GM19238 (cell line): ENCODE data around the gene SPATA6L.

Experiments used
- DNase-seq: peaks from one replicate; pipeline ENCODE4 v3.0.0; 2011; ENCODE audit warnings: low spot score; ENCODE audit not compliant: insufficient read length

The SPATA6L gene, protein sequence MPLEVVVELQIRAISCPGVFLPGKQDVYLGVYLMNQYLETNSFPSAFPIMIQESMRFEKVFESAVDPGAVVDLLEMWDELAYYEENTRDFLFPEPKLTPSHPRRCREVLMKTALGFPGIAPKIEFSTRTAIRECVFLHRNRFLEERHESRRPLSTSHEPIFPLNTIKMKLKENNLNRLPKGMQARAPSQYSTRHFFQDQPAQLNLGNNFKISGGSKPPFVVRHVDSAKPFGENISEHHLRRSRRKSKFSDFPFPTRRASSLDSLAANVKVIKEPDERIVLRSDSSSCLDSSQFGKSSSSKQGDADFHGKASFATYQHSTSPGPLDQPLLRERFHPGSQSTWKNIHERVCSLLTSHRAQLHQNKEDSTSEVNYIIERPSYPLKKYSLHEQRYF

DNA sequence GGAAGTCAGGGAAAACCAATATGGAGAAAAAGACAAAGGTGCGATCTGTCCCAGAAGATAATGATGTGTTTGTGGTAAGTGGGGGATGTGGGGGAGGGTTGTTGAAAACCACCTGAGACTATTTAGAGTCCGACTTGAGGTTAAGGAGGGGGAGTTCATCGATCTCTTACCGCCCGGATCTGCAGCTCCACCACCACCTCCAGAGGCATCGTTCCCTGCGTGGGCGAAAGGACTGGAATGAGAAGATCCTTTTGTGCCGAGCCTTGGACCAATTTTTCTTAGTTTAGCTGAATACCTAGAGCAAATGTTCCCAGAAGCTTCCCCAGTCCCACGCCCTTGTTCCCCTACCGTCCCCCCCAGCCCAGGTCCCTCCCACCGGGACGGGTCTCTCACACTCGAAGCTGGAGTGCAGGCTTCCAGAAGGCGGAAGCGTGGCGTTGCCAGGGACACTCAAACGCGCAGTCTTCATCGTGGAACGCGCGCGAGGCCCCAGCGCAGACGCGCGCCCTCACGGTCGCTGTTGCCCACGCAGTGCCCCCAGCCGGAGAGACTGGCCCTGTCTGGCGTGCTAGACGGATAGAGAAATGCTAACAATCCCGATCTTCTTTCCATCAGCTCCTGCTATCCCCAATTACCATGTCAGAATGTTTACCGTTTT is at the start of gene SPATA6L:
Gene SPATA6L, minus strand, starts transcription at position 439 of the 658 bp plus-strand sequence. Its CDS starts 230 bp downstream, at position 209.
- no peak for DNase-seq

DNA sequence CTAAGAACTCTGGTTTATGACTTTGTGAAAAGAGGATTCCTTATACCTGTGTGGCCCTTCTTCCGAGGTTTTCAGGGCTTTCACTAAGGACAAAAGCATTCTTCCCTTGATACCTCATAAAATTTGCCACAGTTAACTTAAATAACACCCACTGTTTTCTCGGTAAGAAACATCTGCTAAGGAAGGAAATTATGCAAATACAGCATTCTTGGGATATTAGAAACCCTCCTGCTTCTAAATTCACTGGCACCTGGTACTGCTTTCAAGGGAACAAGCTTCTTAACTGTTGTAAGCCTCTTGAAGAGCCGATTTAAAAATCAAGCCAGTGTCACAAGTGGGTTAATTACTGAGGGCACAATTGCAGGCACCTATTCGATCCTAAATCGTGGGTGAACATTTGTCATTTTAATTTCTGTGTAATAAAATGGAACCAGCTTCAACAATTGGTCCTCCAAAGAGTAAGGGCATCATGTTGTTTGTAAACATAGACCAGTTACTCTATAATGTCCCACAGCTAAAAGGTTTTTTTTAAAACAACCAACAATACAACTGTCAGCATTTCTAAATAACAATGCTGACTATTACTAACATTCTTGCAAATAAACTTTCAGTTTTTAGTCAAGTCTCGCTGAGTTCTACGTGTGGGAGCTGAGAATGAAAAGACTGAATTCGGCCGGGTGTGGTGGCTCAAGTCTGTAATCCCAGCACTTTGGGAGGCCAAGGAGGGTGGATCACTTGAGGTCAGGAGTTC is 48.2 kb upstream of the SPATA6L start:
- DNase-seq = no peak

DNA sequence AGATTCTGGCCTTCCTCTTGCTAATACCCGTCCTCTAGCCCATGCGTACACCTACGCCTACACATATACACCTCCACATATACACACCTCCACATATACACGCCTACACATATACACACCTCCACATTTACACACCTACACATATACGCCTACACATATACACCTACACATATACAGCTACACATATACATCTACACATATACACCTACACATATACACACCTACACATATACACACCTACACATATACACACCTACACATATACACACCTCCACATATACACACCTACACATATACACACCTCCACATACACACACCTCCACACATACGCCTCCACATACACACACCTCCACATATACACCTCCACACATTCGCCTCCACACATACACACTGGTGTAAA is 47.6 kb upstream of the SPATA6L start:
- no peak for DNase-seq

DNA sequence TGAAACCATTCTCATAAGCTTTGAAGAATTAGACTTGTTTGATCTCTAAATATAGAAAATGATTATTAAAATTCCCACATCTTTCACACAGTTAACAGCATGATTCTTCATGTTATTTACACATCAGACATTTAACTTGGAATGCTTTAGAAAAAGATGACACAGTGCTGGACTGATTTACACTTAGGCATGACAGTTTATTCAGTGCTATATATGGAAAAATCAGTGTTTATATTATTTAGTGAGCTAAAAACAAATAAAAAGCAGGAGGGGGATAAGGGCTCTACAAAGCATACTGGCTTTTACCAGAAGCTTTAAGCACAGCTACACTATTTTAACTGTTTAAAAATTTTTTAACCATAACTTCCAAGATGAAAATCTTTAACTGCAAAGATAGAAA is 43.1 kb upstream of the SPATA6L start:
- no peak for DNase-seq

DNA sequence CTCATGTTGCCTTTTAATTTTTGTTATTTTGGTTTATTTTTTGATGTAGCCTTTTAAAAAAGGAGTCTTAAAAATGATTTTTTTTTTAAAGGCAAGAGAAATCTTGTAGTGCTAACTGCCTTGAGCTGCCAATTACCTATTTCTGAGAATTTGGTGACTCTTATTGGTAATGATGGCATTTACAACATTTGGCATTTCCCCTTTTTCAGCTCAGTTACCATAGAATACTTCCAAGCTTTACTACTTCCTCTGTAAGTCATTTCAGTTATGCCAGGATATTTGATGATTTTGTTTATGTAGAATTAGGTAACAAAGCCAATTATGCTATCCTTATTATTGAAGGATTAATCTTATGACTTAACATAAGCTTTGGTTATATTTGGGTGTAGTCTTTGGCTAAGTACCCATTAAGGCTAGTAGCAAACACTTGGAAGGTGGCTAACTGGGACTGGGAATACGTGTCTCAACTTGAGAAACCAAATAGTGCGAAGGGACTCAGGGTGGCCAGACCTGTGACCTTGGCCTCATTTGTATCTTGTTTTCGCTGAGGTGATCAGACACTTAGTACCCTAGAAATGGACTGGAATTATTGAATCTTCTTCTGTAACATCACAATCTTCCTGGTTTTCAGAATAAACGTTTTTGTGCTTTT is 40.8 kb upstream of the SPATA6L start:
- no peak for DNase-seq

DNA sequence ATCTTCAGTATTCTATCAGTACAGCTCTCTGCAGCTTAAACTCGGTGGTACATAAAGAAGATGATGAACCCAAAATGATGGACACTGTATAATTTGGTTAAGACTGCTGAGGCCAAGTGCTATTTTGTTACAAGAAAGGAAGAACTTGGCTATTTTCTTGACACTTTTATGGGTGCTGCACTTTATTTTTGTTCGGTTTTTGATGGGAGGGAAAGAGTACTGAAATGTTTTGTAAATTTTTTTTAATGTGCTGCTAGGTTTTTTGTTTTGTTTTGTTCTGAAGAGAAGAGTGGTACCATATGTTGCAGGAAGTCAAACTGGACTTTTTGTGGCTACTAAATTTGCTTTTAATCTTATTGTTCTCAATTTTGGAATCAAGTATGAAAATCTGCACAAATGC is 39.7 kb upstream of the SPATA6L start:
- DNase-seq = no peak

DNA sequence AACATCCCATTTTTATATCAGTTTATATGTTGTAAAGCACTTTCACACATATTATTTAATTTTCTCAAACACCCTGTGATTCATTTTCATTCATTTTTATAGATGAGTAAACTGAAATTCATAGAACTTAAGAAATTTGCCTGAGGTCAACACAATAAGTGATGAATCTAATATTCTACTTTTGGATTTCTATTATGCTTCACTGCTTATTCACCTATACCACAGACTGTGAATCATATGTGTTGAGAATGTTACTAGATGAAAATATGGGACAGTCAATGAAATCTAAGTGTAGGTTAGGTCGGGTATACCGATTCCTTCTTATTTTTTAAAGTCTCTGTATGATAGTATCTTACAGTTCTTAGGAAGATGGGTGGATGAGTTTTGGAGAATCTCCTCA is 37.8 kb upstream of the SPATA6L start:
- no peak for DNase-seq

DNA sequence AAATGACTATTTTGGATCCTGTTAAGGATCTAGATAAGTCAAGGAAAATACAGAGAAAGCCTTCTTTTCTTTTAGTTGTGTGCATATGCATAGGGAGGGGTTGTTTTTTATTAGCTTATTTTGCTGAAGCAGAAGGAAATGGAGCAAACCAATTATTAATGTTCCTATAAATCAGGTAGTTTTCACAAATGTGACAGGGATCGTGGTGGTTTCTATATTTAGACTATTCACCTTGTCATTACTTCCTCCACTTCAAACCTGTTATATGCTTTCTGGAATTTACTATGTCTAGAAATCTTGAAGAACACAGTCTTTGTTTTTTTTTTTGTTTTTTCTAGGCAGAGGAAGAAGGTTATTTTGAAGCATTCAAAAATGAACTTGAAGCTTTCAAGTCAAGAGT is 35.2 kb upstream of the SPATA6L start:
- DNase-seq = no peak

DNA sequence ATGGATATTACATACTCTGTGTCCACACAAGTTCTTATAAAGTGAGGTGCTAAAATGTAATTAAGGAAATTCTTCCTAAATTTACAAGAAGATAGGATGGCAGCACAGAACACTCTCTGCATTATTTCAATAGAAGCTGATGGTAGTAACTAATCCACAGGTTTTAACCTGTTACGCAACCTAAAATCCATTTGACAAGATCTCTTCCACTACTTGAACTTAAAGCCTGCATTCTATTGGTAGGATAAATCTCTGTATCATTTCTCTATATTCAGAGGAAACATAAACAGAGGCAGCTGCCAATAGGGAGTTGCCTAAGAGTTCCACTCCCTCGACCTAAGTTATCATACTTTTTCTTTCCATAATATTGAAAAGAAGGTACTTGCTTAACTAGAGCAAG is 34.7 kb upstream of the SPATA6L start:
- DNase-seq = no peak

DNA sequence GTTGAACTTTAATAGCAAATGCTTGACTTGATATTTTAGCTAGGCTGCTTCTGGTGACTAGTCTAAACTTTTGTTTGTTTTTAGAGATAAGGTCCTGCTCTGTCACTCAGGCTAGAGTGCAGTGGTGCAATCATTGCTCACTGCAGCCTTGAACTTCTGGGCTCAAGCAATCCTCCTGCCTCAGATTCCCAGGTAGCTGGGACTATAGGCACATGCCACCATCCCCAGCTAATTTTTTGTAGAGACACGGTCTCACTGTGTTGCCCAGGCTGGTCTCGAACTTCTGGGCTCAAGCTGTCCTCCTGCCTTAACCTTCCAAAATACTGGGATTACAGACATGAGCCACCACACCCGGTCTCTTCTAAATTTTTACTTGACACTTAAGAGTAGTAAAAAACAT is 33.8 kb upstream of the SPATA6L start:
- no peak for DNase-seq

DNA sequence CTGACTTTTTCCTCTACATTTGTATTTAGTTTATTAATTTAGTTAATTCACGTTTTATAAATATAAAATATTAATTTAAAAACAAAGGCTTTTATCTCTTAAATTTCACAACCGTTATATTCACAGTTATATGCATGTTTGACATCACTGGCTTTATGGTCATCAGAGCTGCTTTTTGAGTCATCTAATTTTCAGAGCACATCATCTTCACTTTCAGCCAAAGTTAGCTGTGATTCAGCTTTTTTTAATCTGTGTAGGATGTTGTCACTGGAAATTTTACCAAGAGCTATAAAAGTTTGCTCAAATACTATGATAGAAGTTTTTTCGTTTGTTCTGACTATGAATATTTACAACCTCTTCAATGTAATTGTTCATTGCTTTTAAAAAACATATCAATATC is 25.5 kb upstream of the SPATA6L start:
- no peak for DNase-seq

DNA sequence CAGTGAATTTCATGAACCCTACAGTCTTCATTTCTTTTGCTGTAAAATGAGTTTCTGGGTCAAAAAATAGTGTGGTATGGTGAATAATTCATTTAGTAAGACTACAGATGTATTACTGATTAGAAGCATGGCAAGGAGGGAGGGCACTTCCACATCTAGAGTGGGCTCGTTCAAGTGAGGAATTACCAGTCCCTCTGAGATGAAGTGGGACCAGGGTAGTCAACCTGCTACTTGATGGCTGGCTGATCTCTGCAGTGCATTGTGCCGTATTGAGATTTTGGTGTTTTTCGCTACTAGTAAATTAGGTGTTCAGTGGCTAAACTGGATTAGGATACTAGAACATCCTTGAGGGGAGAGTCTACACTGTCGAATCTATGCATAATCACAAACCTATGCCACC is 23.9 kb upstream of the SPATA6L start:
- no peak for DNase-seq

DNA sequence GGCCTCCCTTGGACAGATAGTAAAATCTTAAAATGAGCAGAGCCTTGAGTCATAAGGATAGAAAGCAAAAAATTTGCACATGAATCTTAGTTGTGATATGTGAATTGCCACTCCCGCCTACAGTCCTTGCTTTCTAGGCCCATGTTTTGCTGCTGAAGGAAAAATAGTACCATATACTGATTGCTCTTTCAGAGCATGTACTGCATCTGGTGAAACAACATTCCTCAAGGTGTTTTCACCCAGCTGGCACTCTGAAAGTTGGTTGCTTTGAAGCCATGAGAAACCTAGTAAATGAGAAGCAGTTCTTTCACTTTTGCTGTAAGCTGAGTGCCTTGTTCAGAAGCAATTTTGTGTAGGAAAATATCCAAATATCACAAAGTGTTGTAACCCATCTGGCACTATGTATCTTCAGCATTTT is 23.4 kb upstream of the SPATA6L start:
- no peak for DNase-seq

DNA sequence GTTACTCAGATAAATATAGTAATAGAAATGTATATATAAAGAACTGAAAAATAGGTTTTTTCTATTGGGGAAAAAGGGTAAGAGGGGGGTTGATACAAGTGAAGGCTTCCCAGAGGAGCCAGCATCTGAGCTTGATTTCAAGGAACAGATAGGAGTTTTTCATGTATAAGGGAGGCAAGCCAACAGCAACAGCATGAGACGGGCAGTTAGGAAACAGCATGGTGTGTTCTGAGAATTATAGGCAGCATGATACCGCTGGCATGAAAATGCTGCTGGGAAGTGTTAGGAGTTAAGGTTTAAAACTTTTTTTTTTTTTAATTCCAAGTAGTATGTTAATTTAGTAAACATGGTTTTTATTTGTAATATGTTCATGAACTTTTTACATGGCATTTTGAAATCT is 22.7 kb upstream of the SPATA6L start:
- no peak for DNase-seq

DNA sequence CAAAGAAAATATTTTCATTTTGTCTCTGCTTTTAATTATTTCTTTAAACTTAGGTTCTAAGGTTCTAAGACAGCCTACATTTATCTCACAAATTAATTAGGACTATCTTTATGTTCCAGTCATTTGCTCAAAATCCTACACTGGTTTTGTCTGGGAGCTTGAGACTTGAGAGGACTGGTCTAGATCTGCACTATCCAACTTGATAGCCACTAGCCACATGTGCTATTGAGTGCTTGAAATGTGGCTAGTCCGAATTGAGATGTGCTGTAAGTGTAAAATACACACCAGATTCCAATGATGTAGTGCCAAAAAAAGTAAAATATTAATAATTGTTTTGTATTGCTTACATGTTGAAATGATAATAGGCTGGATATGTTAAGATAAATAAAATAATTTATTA is 20.3 kb upstream of the SPATA6L start:
- no peak for DNase-seq

DNA sequence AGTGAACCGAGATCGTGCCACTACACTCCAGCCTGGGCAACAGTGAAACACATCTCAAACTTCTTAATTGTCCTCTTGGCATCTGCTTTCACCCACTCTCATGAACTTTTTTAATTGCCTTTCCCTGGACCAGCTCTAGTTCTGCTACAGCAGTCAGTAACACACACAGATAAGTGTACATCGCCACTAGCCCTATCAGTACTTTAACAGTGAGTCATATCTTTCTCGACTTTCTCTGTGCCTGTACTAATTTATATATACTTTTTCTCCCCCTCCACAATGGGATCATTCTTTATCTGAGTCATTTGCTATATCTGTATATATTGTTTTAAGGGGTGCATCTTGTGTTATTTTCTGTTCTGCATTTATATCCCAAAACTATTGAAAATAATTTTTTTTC is 19.8 kb upstream of the SPATA6L start:
- DNase-seq = no peak

DNA sequence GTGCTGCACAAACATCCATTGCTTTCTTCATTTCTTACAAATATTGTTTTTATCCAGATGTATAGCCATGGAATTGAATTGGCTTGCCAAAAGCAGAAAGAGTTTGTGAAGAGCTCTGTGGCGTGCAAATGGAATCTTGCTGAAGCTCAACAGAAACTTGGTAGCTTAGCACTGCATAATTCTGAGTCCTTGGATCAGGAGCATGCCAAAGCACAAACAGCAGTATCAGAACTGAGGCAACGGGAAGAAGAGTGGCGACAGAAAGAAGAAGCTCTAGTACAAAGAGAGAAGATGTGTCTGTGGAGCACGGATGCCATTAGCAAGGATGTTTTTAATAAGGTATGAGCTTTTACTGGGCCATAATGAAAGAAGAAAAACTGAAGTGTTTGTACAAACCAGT is 18.5 kb upstream of the SPATA6L start:
- no peak for DNase-seq

DNA sequence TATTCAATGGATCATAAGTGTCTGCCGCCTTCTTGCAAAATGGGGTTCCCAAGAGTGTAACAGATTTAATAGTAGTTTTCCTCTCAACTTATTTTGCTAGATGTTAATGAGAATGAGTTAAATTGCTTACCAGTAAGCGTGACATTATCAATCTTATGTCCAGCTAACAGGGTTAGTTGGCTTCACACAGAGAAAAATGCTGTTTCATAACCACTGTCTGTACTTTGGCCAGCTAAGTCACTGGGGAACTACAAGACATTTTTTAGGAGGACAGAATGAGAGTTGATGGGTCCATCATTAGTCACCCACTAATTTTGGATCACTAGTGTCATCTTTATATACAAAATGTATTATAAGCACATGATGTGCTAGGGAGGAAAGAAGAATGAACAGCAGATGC is 14.5 kb upstream of the SPATA6L start:
- no peak for DNase-seq

DNA sequence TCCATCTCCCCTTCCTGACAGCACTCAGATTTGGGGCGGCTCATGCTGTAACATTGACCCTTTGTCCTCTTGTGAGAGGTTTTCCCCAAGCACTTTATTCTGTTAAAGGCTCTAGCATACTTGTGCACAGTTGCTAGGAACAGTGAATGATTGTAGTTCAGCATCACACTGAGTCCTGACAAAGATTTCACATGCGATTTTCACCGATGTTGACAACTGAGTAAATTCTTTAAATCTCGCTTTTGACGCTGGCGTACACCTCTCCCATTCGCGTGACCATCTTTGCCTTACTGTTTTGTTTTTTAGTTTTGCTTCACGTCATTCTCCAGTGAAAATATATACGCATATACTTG is 13.9 kb upstream of the SPATA6L start:
- DNase-seq = no peak

DNA sequence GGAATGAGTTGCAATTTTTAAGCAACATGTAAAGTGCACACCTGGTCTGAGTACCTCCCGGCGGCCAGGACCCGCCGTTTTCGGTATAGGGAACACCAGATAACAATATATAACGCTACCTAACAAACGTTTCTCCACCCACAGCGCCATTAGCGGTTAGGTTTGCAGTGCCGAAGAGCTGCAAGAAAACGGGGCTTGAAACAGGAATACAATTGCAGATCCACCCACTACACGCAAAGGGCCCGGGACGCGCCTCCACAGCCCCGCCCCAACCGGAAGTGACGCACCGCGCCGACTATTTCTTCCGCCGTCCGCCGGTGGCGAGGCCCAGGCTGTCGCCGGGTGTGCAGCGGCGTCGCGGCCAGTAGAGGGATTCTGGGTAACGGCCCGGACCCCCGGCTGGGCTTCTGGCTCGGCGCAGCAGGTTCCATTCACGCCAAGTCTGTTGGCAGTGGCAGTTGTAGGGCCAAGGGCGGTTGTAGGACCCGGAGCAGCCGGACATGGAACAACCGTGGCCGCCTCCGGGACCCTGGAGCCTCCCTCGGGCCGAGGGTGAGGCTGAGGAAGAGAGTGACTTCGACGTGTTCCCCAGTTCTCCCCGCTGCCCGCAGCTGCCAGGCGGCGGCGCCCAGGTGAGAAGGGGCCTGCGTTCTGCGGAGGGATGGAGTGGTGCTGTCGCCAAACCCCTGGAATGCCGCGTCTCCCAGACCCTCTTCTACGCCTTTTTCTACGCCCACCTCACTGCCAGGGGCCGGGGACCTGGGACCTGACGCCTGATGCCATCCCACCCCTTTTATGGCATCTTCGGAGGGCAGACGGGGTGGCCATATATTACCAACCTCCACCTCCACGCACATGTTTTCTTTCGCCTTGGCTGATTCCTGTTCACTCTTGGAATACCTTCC is 13.2 kb upstream of the SPATA6L start, which contains the start of gene CDC37L1:
Gene CDC37L1, plus strand, starts transcription at position 302 of the 905 bp plus-strand sequence. Its CDS starts 199 bp downstream, at position 501.
- DNase-seq = peak; percentile 81
